CD4-positive, alpha-beta T cell (primary cell): ENCODE results near the gene NPW. TPM values are rescaled to one million over a fixed set of nuclear protein-coding genes. Genes with fewer than 3 reads are reported as not detected.

Experiments
- ATAC-seq: fragments of 200-7000 bp; cut with Tn5 transposase; one replicate; pipeline ENCODE4 v1.10.0; 2022; ENCODE audit warnings: mild to moderate bottlenecking; ENCODE audit not compliant: poor library complexity
- CTCF ChIA-PET: fragments of 350-600 bp; sonication (Branson Sonifier 250); formaldehyde crosslinking; loops from one replicate; lab custom pipeline; 2021; ENCODE audit warnings: antibody characterized with exemption, inconsistent platforms; lab: Charles Lee
- POLR2A ChIA-PET: fragments of 350-600 bp; sonication (Branson Sonifier 250); formaldehyde crosslinking; loops from one replicate; lab custom pipeline; 2021; ENCODE audit warnings: antibody characterized with exemption, inconsistent platforms; lab: Charles Lee
- DNase-seq, 14 experiments: peaks; one replicate each; pipeline ENCODE4 v3.0.0-alpha.2; 2013 to 2020; ENCODE audit warnings: mixed read lengths in 2 of 14
- H3K27ac ChIP-seq, 2 donors: one replicate each; pipeline versions ENCODE4 v1.5.1 to v1.7.0; 2013; ENCODE audit warnings: low read length in 2 of 2, low read depth in 1 of 2, mild to moderate bottlenecking in 1 of 2
- H3K27me3 ChIP-seq, 2 experiments: 1 replicate in 1 of 2; 2 replicates in 1 of 2; pipeline versions ENCODE4 v1.6.1 to v1.7.0; 2013; ENCODE audit warnings: low read length in 2 of 2, control low read depth in 1 of 2, mild to moderate bottlenecking in 1 of 2, moderate library complexity in 1 of 2; ENCODE audit not compliant: insufficient read depth in 2 of 2, control insufficient read depth in 1 of 2
- H3K36me3 ChIP-seq: one replicate; pipeline ENCODE4 v1.6.1; 2013; ENCODE audit warnings: low read length, control low read depth; ENCODE audit not compliant: insufficient read depth
- H3K4me1 ChIP-seq: one replicate; pipeline ENCODE4 v1.6.1; 2013; ENCODE audit warnings: low read length, control low read depth; ENCODE audit not compliant: insufficient read depth
- H3K4me3 ChIP-seq: one replicate; pipeline ENCODE4 v1.5.1; 2013; ENCODE audit warnings: mild to moderate bottlenecking, low read length, moderate library complexity
- H3K9me3 ChIP-seq, 2 experiments: 1 replicate in 1 of 2; 2 replicates in 1 of 2; pipeline versions ENCODE4 v1.6.1 to v1.7.0; 2013; ENCODE audit warnings: low read length in 2 of 2, mild to moderate bottlenecking in 2 of 2, control low read depth in 1 of 2, moderate library complexity in 1 of 2; ENCODE audit not compliant: control insufficient read depth in 1 of 2, insufficient read depth in 1 of 2
- H3K27ac Mint-ChIP-seq: one replicate; pipeline ENCODE4 v1.8.0; 2020; ENCODE audit warnings: mixed read lengths
- H3K27me3 Mint-ChIP-seq: one replicate; pipeline ENCODE4 v1.8.0; 2021; ENCODE audit warnings: mixed read lengths
- H3K36me3 Mint-ChIP-seq: one replicate; pipeline ENCODE4 v1.8.0; 2021; ENCODE audit warnings: low read depth, mixed read lengths
- H3K4me1 Mint-ChIP-seq: one replicate; pipeline ENCODE4 v1.8.0; 2021; ENCODE audit warnings: low read depth, mixed read lengths
- H3K4me3 Mint-ChIP-seq: one replicate; pipeline ENCODE4 v1.8.0; 2020; ENCODE audit warnings: mild to moderate bottlenecking, mixed read lengths
- H3K9me3 Mint-ChIP-seq: one replicate; pipeline ENCODE4 v1.8.0; 2020; ENCODE audit warnings: mixed read lengths
- CTCF ChIP-seq: fragments of 200-600 bp; IDR thresholded peaks from one replicate; pipeline ENCODE4 v1.8.0; 2022; ENCODE audit warnings: antibody characterized with exemption, mild to moderate bottlenecking
- intact Hi-C, 2 experiments: fragments of 100-400 bp; cut with DNase I in 1 of 2; cut with micrococcal nuclease in 1 of 2; formaldehyde crosslinking; loops; one replicate each; pipeline versions ENCODE4 v1.15.1 to v1.9.0; 2023 to 2025; cut with DNase I, micrococcal nuclease
- total RNA-seq, 174 experiments: library from RNA in 2 of 174; stranded (reverse) in 2 of 174; gene quantifications; one replicate each; pipeline ENCODE4 v1.2.3 and lab custom pipeline; 2021 to 2026

The NPW gene
- total RNA-seq, 2 experiments from 2014 or later, result 0.80 TPM; not detected in 1

- no peak overlapping the region for H3K27ac ChIP-seq
- no peaks in the 10 kb centered on the region for H3K4me1 Mint-ChIP-seq
- H3K27me3 Mint-ChIP-seq, result no peaks in the 10 kb centered on the region
- no peak overlapping the region for H3K27ac Mint-ChIP-seq
- no peak for TF ChIP-seq CTCF
- no peak overlapping the region for H3K4me3 Mint-ChIP-seq
- peak in 1 of 14 experiments; percentile 11 for DNase-seq
- no peaks in the 10 kb centered on the region for H3K27me3 ChIP-seq
- H3K36me3 Mint-ChIP-seq, result peaks cover 40% of the 10 kb centered on the region
- no peaks in the 10 kb centered on the region for H3K4me1 ChIP-seq
- ATAC-seq, result no peak
- H3K9me3 ChIP-seq, result no peaks in the 10 kb centered on the region
- ChIA-PET CTCF (interaction anchor here (1.6 to 2.0 kb wide), 2 partner anchors 8 to 85 kb away, joined by 4 to 5 read pairs; partner anchors contain the start of genes NTHL1 and TSC2), POLR2A (no interaction called here)
- no peak overlapping the region for H3K4me3 ChIP-seq
- H3K36me3 ChIP-seq, result peaks cover 76% of the 10 kb centered on the region
- intact Hi-C loops, result no loop called here
- H3K9me3 Mint-ChIP-seq, result no peaks in the 10 kb centered on the region
Measured at GRCh38 chr16:2056077-2056476, 36.5 kb downstream of the NPW start.

GRCh38 chr16:2056681-2057407, 37.3 kb downstream of the NPW start:
- H3K4me1 ChIP-seq, result no peaks in the 10 kb centered on the region
- POLR2A ChIA-PET, result interaction anchor here (0.9 kb wide), 1 partner anchor 84 kb away, joined by 3 read pairs; no protein-coding TSS in a partner anchor
- Mint-ChIP-seq H3K4me3 (no peak overlapping the region), H3K27me3 (no peaks in the 10 kb centered on the region), H3K27ac (no peak overlapping the region), H3K9me3 (no peaks in the 10 kb centered on the region), H3K36me3 (peaks cover 40% of the 10 kb centered on the region), H3K4me1 (no peaks in the 10 kb centered on the region)
- no peak overlapping the region for H3K27ac ChIP-seq
- H3K27me3 ChIP-seq, result no peaks in the 10 kb centered on the region
- no peak overlapping the region for H3K4me3 ChIP-seq
- no peak for TF ChIP-seq CTCF
- H3K9me3 ChIP-seq, result no peaks in the 10 kb centered on the region
- DNase-seq (no peak), ATAC-seq (no peak)
- CTCF ChIA-PET, result interaction anchor here (1.6 to 2.0 kb wide), 2 partner anchors 9 to 84 kb away, joined by 4 to 5 read pairs; partner anchors contain the start of genes NTHL1 and TSC2
- intact Hi-C loops, result no loop called here
- H3K36me3 ChIP-seq, result peaks cover 77% of the 10 kb centered on the region

- peaks cover 36% of the 10 kb centered on the region for H3K36me3 Mint-ChIP-seq
- H3K4me3 Mint-ChIP-seq, result no peak overlapping the region
- no peak for TF ChIP-seq CTCF
- DNase-seq, result no peak
- intact Hi-C loops, result no loop called here
- H3K4me1 ChIP-seq, result no peaks in the 10 kb centered on the region
- no peaks in the 10 kb centered on the region for H3K27me3 ChIP-seq
- no peak overlapping the region for H3K4me3 ChIP-seq
- H3K9me3 ChIP-seq, result no peaks in the 10 kb centered on the region
- CTCF ChIA-PET, result interaction anchor here (1.6 kb wide), 1 partner anchor 10 kb away, joined by 4 read pairs; the partner anchor contains the start of genes NTHL1 and TSC2
- ATAC-seq, result no peak
- H3K36me3 ChIP-seq, result peaks cover 76% of the 10 kb centered on the region
- no peaks in the 10 kb centered on the region for H3K27me3 Mint-ChIP-seq
- no peak overlapping the region for H3K27ac ChIP-seq
- H3K27ac Mint-ChIP-seq, result no peak overlapping the region
- no peaks in the 10 kb centered on the region for H3K9me3 Mint-ChIP-seq
- no peaks in the 10 kb centered on the region for H3K4me1 Mint-ChIP-seq
- POLR2A ChIA-PET, result interaction anchor here (0.9 kb wide), 1 partner anchor 83 kb away, joined by 3 read pairs; no protein-coding TSS in a partner anchor
Measured at GRCh38 chr16:2057438-2057837, 37.9 kb downstream of the NPW start.
